OCI-LY1 (cell line): Measurements from ENCODE around the gene RANBP2.

Experiments
- EZH2 ChIP-seq: fragments of 200-600 bp; sonication (generic), shearing (Covaris generic); IDR thresholded peaks from 2 replicates; pipeline ENCODE4 v1.8.0; 2017; ENCODE audit warnings: borderline replicate concordance, mixed run types, mild to moderate bottlenecking, antibody characterized with exemption, low read length, moderate library complexity, mixed read lengths
- TF ChIP-seq, protein P1 (sequence below): fragments of 200-600 bp; sonication (generic), shearing (Covaris generic); IDR thresholded peaks from 2 replicates; pipeline ENCODE4 v1.5.1; 2017; ENCODE audit warnings: mild to moderate bottlenecking, antibody characterized with exemption, low read length, moderate library complexity, mixed read lengths

- TF ChIP-seq, protein P1, sequence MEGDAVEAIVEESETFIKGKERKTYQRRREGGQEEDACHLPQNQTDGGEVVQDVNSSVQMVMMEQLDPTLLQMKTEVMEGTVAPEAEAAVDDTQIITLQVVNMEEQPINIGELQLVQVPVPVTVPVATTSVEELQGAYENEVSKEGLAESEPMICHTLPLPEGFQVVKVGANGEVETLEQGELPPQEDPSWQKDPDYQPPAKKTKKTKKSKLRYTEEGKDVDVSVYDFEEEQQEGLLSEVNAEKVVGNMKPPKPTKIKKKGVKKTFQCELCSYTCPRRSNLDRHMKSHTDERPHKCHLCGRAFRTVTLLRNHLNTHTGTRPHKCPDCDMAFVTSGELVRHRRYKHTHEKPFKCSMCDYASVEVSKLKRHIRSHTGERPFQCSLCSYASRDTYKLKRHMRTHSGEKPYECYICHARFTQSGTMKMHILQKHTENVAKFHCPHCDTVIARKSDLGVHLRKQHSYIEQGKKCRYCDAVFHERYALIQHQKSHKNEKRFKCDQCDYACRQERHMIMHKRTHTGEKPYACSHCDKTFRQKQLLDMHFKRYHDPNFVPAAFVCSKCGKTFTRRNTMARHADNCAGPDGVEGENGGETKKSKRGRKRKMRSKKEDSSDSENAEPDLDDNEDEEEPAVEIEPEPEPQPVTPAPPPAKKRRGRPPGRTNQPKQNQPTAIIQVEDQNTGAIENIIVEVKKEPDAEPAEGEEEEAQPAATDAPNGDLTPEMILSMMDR, result no peak
- no peak for TF ChIP-seq EZH2
Measured at GRCh38 chr2:108786008-108786353, 66.7 kb downstream of the RANBP2 start.
